ENCODE results near the gene TBC1D9.
A peak's percentile ranks its signal among the peaks of the same experiment; 100 is the strongest.

The TBC1D9 gene

DNA sequence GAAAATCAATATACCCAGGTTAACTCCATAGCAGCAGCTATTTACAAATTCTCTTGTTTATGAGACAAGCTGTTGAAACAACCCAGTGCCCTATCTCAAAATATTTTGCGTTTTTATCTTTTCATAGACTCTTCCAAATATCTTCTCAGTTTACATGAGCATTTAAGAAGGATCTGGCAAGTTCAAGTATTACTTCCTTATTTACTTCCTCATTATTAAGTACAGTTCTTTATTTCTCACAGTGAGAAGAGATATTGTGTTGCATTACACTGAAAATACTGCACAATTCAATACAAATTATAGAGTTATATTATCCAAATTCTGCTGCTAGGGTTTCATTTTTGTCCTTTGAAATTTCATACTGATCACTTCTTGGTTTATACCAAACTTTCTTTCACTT is 143.8 kb downstream of the TBC1D9 start:
- no peak for DNase-seq (ENCODE audit: low spot score)

DNA sequence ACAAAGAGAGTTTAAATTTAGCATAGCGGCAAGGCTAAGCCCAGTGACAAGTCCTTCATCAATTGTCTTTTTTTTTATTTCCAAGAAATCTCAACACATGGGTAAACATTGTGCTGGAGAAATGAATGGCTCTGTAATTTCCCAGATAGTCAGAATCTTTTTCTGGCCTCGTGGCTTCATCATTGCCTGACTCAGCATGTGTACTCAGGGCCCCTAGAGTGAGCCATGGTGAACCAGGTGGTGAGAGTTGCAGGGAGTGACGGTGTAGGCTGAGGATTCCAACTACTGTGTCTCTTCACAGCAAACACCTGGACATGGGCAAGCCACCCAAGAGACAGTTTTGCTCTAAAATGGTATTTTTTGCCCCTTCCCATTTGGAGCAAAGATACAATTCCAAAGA is 144.3 kb downstream of the TBC1D9 start:
- DNase-seq (ENCODE audit: low spot score) = no peak

DNA sequence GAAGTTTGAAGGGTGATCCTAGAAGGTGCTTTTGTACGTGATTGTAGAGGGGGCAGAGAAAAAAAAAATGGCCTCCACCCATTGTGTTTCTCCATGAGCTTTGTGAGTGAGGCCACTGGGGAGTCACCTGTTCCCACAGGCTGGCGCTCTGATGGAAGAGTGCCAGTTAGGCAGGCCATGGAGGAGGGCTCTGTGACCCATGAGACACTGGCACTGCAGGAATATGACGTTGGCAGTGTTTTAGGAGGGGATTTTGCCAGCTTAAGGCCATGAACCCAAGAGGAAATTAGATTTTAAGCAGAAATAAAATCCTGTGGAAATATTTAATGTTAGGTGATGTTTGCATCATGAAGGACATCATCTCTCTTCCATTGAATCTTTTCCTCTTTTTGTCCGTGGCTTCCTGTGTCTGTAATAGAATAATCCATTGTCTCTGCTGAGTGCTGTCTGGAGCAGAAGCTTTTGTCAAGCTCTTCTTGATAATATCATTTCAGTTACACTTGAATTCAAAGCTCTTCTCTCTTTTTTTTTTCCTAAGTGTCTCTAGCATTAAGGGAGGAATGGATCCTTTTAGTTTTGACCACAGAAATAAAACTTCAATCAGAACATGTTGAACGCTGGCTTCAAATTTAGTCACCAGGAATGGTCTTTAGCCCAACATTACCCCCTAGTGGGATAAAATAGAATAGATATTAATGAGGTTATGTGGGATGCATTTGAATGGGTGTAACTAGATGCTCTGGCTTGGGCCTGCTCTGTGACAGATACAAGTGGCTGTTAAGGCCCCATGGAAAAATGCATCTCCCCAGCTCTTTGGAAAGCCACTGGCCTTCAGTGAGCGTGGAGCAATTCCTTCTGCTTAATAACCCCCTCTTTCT is 146.4 kb downstream of the TBC1D9 start:
- peak; percentile 64 for DNase-seq (ENCODE audit: low spot score)

DNA sequence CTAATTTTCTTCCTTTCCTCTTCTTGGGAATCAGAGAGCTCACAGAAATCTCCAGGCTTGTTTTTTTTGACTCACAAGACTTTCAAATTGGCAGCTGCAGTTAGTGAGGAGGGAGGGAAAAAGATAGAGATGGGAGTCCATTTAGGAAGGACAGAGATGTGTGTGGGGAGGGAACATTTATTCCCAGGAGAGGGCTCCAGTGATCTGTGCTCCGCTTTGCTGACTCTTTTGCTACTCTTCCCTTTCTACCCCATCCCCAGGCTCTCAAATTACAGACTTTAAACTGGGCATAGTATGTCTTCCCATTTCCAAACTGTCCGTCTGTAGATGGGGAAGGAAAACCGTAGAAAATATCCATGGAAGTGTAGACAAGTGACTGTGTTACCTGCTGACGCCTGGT is 148.3 kb downstream of the TBC1D9 start:
- no peak for DNase-seq (ENCODE audit: low spot score)

DNA sequence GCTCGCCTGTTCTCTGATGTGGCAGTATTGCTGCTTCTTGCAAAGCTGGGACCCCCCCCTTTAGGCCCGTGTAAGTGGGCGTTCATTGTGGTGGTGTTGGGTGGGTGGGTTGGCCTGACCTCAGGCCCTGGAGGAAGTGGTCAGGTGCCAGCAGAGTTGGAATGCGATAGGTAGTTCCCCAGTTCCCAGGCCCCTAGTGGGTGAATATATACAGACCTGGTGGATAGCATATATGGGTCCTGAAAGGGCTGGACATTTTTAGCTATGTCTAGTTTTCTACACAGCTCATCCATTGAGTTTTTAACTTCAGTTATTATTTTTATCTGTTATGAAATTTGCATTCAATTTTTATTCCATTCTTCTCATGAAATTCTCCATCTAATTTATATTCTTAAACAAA is 151.6 kb downstream of the TBC1D9 start:
- DNase-seq (ENCODE audit: low spot score) = no peak

DNA sequence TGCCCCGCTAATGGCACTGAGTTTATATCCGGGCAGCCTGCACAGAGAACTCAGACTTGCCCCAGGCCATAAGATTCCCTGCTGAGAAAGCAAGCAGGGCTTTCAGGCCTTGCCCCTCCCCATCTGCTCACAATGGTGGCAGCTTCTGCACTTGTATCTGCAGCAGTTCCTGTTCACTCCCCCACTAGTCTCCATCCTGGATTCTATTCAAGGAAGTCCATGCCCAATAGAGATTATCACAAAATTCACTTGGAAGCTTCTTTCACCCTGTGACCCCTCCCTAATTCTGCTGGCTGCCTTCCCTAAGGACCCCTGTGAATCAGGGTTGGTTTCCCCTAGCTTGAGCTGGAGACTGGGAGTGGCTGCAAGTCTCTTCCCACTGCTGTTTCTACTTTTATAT is 152.9 kb downstream of the TBC1D9 start:
- DNase-seq (ENCODE audit: low spot score) = no peak

DNA sequence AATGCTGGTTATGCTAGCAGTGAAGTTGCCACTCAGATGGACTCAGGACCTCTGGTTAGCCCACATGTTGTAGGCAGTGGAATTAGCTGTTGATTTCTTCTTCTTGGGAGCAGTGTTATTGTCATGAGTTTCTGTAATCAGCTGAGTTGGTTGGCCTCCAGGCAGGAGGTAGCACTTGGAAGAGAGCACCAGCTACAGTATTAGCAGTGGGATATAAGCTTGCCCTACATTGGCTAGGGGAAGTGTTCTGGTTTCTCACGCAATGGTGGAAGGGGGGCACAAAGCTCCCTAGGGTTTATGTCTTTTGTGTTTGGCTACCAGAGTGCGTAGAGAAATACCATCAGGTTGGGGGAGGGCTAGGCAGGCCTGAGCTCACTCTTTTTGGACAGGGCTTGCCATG is 153.5 kb downstream of the TBC1D9 start:
- no peak for DNase-seq (ENCODE audit: low spot score)

DNA sequence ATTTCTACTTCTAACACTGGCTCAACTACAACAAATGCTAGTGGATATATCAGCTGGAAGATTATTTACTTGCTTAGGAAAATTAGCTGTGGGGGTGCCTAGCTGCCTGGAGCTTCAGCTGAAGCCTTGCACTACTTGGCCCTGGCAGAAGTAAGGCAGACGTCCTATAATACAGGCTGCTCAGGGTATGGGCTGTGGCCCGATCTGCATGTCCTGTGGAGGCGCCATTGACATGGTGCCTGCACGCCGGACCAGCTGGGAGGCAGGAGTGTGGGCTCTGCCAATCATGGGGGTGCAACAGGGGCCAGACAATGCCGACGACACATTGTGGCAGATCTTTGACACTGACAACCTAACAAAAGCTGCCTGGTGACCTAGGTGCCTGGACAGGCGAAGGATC is 155.8 kb downstream of the TBC1D9 start:
- DNase-seq (ENCODE audit: low spot score) = no peak

DNA sequence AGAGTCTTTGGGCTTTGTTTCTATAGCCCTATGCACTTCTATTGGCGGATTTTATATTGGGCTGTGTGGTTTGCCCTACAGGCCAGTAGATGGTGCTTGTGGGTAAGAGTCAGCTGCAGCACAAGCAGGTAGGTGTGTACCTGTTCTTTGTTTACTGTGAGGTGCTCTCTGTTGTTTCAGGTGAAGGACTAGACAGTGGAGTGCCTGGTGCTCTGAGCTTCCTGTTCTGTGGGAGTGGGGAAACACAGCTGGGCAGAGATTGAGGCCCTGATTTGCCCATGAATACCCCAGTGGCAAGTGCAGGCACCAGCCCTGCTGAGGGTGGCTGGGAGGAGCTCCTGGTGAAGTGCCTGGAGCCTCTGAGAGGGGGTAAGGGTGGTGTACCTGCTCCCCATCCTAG is 161.1 kb downstream of the TBC1D9 start:
- no peak for DNase-seq (ENCODE audit: low spot score)

DNA sequence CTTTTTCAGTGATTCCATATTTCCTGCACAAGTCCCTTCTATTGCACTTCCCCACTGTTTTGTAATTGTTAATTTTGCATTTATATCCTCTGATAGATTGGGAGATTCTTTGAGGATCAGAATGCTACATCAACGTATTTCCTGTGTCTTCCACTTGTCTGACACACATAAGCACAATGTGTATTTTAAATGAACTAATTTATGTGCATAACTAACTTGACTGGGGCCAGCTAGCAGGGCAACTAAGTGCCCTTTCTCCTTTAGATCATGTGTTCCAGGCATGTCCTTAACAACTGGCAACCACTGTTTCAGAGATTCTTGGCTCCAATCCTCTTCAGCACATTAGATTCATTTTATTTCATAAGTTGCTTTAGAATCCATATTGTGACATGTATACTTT is 171.7 kb downstream of the TBC1D9 start:
- no peak for DNase-seq (ENCODE audit: low spot score)

DNA sequence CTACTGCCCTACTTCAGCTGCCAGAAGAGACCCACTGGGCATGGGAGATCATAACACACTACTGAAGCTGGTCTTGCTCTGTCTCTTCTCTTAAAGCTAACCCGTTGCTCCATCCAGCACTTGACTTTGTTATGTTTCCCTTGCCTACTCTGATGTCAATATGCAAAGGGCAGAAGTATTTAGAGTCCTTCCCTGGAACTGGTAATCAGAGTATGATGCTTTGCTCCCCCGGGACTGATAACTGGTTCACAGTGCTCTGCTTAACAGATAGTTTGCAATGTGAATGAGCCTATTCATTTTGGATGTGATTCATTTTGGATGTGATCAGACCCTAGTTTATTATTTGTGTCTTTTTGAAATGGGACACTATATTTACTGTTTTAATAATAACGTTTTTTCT is 175.1 kb downstream of the TBC1D9 start:
- DNase-seq (ENCODE audit: low spot score) = peak; percentile 20

DNA sequence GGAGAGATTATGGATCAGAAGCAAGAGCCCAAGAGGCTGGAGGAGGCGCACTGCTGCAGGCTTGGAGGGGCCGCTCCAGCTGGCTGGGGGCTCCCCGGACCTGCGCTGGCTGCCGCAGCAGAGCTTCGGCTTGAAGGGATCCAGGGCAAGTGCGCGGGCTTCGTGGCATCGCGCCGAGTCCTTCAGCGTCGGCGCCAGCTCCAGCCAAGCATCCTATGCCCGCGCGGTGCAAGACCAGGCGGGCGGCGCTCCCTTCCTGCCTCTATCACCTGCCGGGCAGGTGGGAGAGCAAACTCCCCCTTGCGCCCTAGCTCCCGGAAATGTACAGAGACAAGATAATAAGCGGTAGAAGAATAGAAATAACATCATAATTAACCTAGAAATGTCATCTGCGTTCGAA is 176.9 kb downstream of the TBC1D9 start:
- no peak for DNase-seq (ENCODE audit: low spot score)

DNA sequence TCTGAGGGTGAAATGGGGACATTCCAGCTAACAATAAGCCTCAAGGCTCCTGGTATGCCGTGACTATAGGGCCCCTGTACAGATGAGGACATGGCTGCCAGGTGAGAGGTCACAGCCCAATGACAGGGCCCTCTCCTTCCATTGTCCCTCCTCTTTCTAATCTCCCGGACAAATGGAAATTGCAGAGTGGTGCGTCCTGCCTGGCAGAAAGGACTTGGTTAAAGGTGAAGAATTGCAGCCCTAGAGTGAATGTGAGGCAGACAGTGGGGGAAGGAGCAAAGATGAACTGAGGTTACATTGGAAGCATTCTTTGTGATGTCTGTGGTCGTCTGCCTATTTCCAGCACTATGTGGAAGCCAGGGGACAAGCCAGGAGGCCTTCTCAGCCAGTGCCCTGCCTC is 180.7 kb downstream of the TBC1D9 start:
- DNase-seq (ENCODE audit: low spot score) = no peak

DNA sequence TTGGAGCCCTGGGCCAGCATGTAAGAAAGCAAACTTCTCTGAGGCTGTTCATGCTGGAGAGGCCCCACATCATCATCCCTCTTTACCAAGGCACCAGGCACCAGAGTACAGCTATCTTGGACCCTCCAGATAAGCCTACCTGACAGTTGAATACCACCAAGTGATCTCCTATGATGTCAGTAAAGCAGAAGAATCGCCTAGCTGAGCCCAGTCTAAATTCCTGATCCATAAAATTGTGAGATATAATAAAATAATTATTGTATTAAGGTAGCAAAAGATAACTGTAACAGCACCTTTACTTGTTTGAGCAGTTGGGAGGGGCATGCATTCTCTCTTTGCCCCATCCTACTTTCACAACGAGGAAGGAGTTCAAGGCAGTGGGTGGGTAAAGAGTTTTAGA is 184.6 kb downstream of the TBC1D9 start:
- DNase-seq (ENCODE audit: low spot score) = no peak

Measured in hepatic stellate cell (primary cell).